Measurements from ENCODE around the gene OR8U1. TPM values are rescaled to one million over a fixed set of nuclear protein-coding genes. Genes with fewer than 3 reads are reported as not detected.

The OR8U1 gene
- not detected in 5 replicates for total RNA-seq (2022; extraction: Qiagen RNA extraction)

DNA sequence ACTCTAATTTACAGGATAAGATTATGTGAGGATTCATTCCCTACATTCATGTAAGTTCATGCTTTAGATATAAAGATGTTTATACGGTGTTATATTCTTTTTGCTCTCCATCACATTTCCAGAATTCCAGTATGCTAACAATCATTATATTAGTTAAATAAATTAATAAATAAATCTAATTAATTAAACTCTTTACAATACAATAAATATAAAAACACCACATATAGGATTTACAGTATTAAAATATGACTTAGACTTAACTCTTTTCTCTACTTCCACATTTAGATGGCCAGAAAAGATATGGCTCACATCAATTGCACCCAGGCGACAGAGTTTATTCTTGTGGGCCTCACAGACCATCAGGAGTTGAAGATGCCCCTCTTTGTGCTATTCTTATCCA is at the start of gene OR8U1:
OR8U1 (plus strand) TSS at position 301 of the 400 bp plus-strand sequence; CDS start at position 301, 0 bp downstream.

DNA sequence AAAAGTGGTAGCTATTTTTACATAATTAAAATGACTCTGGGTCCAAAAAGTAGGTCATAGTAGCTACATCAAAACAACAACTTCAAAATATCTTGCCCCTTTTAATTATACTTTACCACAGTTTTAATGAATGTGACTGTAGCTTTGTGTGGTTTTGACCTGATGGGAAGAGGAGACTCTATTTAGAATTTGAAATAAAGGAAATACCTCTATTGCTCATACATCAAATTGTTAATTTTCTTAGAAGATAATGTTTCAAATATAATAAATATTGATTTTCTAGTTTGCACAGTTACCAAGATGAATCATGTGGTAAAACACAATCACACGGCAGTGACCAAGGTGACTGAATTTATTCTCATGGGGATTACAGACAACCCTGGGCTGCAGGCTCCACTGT is 29.7 kb upstream of the OR8U1 start, which contains the start of gene OR8K1:
OR8K1 (plus strand) TSS at position 301 of the 400 bp plus-strand sequence; CDS start at position 301, 0 bp downstream.

DNA sequence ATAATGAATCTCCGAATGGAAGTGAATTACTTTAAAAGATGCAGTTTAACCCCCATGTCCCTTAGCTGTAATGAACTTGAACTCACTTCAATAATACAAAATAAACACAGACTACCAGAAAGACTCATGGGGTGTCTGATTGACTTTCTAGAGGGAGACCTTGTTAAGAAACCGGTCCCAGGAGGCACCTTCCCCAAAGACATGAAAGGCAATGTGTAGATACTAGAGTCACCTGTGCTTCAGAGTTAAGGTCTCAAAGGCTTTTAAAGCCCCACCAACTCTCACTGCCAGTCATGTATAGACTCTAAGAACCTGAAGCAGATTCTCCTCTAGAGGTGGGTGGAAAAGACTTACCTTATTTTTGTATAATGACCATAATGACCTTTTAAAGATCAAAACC is 21.4 kb upstream of the OR8U1 start, which contains the start of gene OR8J1:
OR8J1 (plus strand) TSS at position 301 of the 400 bp plus-strand sequence. CDS start 5,956 bp downstream, outside the sequence.

DNA sequence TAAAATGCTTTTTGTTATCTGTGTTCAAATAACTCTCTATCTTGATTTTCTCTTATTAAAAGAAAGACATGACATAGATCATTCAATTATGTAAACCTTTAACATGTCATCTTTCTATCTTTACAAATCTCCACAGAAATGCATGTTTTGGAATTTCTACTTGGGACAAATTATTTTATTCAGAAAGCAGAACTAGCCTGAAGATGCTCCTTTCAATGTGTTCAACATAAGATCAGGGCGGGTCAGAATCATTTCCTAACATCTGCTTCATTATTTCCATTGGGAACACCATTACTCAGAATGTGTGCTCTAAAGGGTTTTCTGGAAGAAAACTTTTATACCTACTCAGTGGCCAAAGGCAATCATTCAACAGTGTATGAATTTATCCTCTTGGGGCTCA is 37.0 kb downstream of the OR8U1 start, which contains the start of gene OR5AL1:
OR5AL1 (plus strand) TSS at position 301 of the 400 bp plus-strand sequence.

Other genes starting within 250 kb of the OR8U1 start
- gene OR8J3, start 235.4 kb upstream of the OR8U1 start, total RNA-seq (2022; extraction: Qiagen RNA extraction) = not detected in 5 replicates
- gene OR8K5, start 215.3 kb upstream of the OR8U1 start, total RNA-seq (2022; extraction: Qiagen RNA extraction) = not detected in 5 replicates
- gene OR5J2, start 199.0 kb upstream of the OR8U1 start, total RNA-seq (2022; extraction: Qiagen RNA extraction) = not detected in 5 replicates
- gene OR5T2, start 141.4 kb upstream of the OR8U1 start, total RNA-seq (2022; extraction: Qiagen RNA extraction) = not detected in 5 replicates
- gene OR5T3, start 123.4 kb upstream of the OR8U1 start, total RNA-seq (2022; extraction: Qiagen RNA extraction) = not detected in 5 replicates
- gene OR5T1, start 101.5 kb upstream of the OR8U1 start, total RNA-seq (2022; extraction: Qiagen RNA extraction) = not detected in 5 replicates
- gene OR8H1, start 83.4 kb upstream of the OR8U1 start, total RNA-seq (2022; extraction: Qiagen RNA extraction) = not detected in 5 replicates
- gene OR8K3, start 60.5 kb upstream of the OR8U1 start, total RNA-seq (2022; extraction: Qiagen RNA extraction) = not detected in 5 replicates
- gene OR8K1, start 29.6 kb upstream of the OR8U1 start, total RNA-seq (2022; extraction: Qiagen RNA extraction) = not detected in 5 replicates
- not detected in 5 replicates for gene OR8J1, start 21.3 kb upstream of the OR8U1 start, total RNA-seq (2022; extraction: Qiagen RNA extraction)
- gene OR5AL1, start 37.1 kb downstream of the OR8U1 start, total RNA-seq (2022; extraction: Qiagen RNA extraction) = not detected in 5 replicates
- gene OR5M3, start 97.7 kb downstream of the OR8U1 start, total RNA-seq (2022; extraction: Qiagen RNA extraction) = not detected in 5 replicates
- gene OR5M8, start 115.7 kb downstream of the OR8U1 start, total RNA-seq (2022; extraction: Qiagen RNA extraction) = not detected in 5 replicates
- not detected in 5 replicates for gene OR5M11, start 167.6 kb downstream of the OR8U1 start, total RNA-seq (2022; extraction: Qiagen RNA extraction)
- not detected in 5 replicates for gene OR5M10, start 202.1 kb downstream of the OR8U1 start, total RNA-seq (2022; extraction: Qiagen RNA extraction)
- gene OR5M1, start 239.2 kb downstream of the OR8U1 start, total RNA-seq (2022; extraction: Qiagen RNA extraction) = not detected in 5 replicates

Measured in A549 treated with Mapracorat at 1 μM for 4 hours (cell line).